Spleen (tissue), 11 donors: ENCODE results near the gene RPS3A. TPM values are rescaled to one million over a fixed set of nuclear protein-coding genes. Genes with fewer than 3 reads are reported as not detected.

Experiments used
- DNase-seq: peaks from one replicate; pipeline ENCODE4 v3.0.0-alpha.2; 2020
- H3K27ac ChIP-seq, 8 donors: fragments of 200-600 bp; sonication (generic) in 7 of 8; 1 replicate in 4 of 8; 2 replicates in 4 of 8; pipeline versions ENCODE4 v1.5.0 to v1.8.0; 2016 to 2021; ENCODE audit warnings: inconsistent platforms in 4 of 8, mild to moderate bottlenecking in 4 of 8, moderate library complexity in 1 of 8
- H3K27me3 ChIP-seq, 7 donors: fragments of 200-600 bp; sonication (generic) in 6 of 7; replicated peaks in 1 of 7; 1 replicate in 4 of 7; 2 replicates in 3 of 7; pipeline versions ENCODE4 v1.5.0 to v1.8.0; 2016 to 2021; ENCODE audit warnings: inconsistent platforms in 3 of 7, mild to moderate bottlenecking in 1 of 7
- H3K36me3 ChIP-seq, 6 donors: fragments of 200-600 bp; sonication (generic) in 5 of 6; 1 replicate in 4 of 6; 2 replicates in 2 of 6; pipeline versions ENCODE4 v1.5.0 to v1.8.0; 2016 to 2021; ENCODE audit warnings: inconsistent platforms in 2 of 6
- H3K4me1 ChIP-seq, 6 donors: fragments of 200-600 bp; sonication (generic) in 5 of 6; 1 replicate in 3 of 6; 2 replicates in 3 of 6; pipeline versions ENCODE4 v1.5.0 to v1.8.0; 2016 to 2021; ENCODE audit warnings: inconsistent platforms in 3 of 6
- H3K4me3 ChIP-seq, 8 donors: fragments of 200-600 bp; sonication (generic) in 7 of 8; 1 replicate in 4 of 8; 2 replicates in 4 of 8; pipeline versions ENCODE4 v1.5.0 to v1.8.0; 2016 to 2021; ENCODE audit warnings: inconsistent platforms in 4 of 8, mild to moderate bottlenecking in 4 of 8, moderate library complexity in 2 of 8
- H3K9me3 ChIP-seq, 8 donors: fragments of 200-600 bp; sonication (generic) in 7 of 8; 1 replicate in 4 of 8; 2 replicates in 4 of 8; pipeline versions ENCODE4 v1.5.0 to v1.8.0; 2016 to 2021; ENCODE audit warnings: inconsistent platforms in 4 of 8
- CTCF ChIP-seq, 11 experiments: fragments of 200-600 bp in 7 of 11; fragments of 450-650 bp in 4 of 11; sonication (generic) in 4 of 11; IDR thresholded peaks in 8 of 11; conservative IDR thresholded peaks in 3 of 11; 1 replicate in 7 of 11; 2 replicates in 4 of 11; pipeline versions ENCODE4 v1.4.0 to v1.8.0; 2016 to 2021; ENCODE audit warnings: antibody characterized with exemption in 11 of 11, inconsistent platforms in 4 of 11, mild to moderate bottlenecking in 1 of 11
- POLR2A ChIP-seq, 3 donors: fragments of 450-650 bp; IDR thresholded peaks; one replicate each; pipeline ENCODE4 v1.5.1; 2017; ENCODE audit warnings: antibody characterized with exemption in 3 of 3, mild to moderate bottlenecking in 1 of 3
- POLR2AphosphoS5 ChIP-seq, 3 donors: sonication (generic); formaldehyde crosslinking; IDR thresholded peaks; one replicate each; pipeline ENCODE4 v1.5.1; 2017; ENCODE audit warnings: antibody characterized with exemption in 3 of 3
- WGBS, 5 donors: extraction: QIAGEN DNeasy Blood & Tissue Kit in 3 of 5; methylation state at CpG; one replicate each; pipeline versions ENCODE4 v1.1.5 to v1.1.7; 2013 to 2018; 5-methylcytosine and 5-hydroxymethylcytosine counted together
- intact Hi-C: fragments of 100-400 bp; cut with DNase I; formaldehyde crosslinking; loops from one replicate; pipeline ENCODE4 v1.15.0; 2023; ENCODE audit warnings: low total_unique reads
- polyA plus RNA-seq, 3 donors: library from polyadenylated mRNA; stranded (reverse); fragments of 200-250 nt; gene quantifications; one replicate each; pipeline ENCODE4 v1.2.1, GENCODE V29; 2013
- total RNA-seq, 7 donors: library from RNA; depleted of rRNA in 3 of 7; stranded (reverse); fragments of >200 nt in 3 of 7; fragmentation: NEBNext Ultra II Directional in 4 of 7; extraction: Animal tissue kit (Norgen Biotek cat#: 25700) in 4 of 7; gene quantifications; one replicate each; pipeline versions ENCODE4 v1.1.0 to v1.2.1, GENCODE V29; 2016 to 2021
- donor health status: healthy with polysubstance abuse.
- donor health status: DM: no; HTN: no; CAD: no; lungs with moderate emphysema.
- donor health status: DM: no; HTN: no; CAD: no.
- donor health status: Bipolar disorder and iron deficiency.
- donor health status: healthy.
- donor health status: DM: no; HTN: no; CAD: no.
- donor health status: DM: yes; HTN: yes; CAD: no.

RPS3A gene
- total and polyA plus RNA-seq, 10 donors, result 1,748 to 7,791 (median 3,753) TPM

- TF ChIP-seq POLR2A (IDR thresholded peaks at IDR 0.05) (no peak), CTCF (IDR thresholded peaks at IDR 0.05 in 8 of 11, conservative IDR thresholded peaks at IDR 0.05 in 3 of 11) (no peak), POLR2AphosphoS5 (IDR thresholded peaks at IDR 0.05) (no peak)
- WGBS, 5 donors, result 3 to 15% (median 6%) methylated on average over 3 of the region's 3 CpGs
- H3K36me3 ChIP-seq, result peaks cover 4 to 53% (median 45%) of the 10 kb centered on the region in 6 donors
- H3K9me3 ChIP-seq, result no peaks in the 10 kb centered on the region
- H3K27ac ChIP-seq, result peak overlapping the region in 7 of 8 donors; percentile 87 to 94 (median 92)
- H3K27me3 ChIP-seq, result no peaks in the 10 kb centered on the region
- intact Hi-C loops, result no loop called here
- H3K4me1 ChIP-seq, result peaks cover 15 to 56% (median 44%) of the 10 kb centered on the region in 6 donors
- DNase-seq, result no peak
- H3K4me3 ChIP-seq, result peak overlapping the region; percentile 52 to 80 (median 70)
These were observed 1.1 kb downstream of the RPS3A start for GRCh38 chr4:151100531-151100930.

- Histone ChIP-seq H3K4me3 (no peak overlapping the region), H3K36me3 (peaks cover 4 to 85% (median 69%) of the 10 kb centered on the region in 6 donors), H3K4me1 (peaks cover 15 to 46% (median 36%) of the 10 kb centered on the region in 6 donors), H3K9me3 (no peaks in the 10 kb centered on the region), H3K27me3 (no peaks in the 10 kb centered on the region), H3K27ac (no peak overlapping the region)
- 81 to 94% (median 89%) methylated on average over 2 of the region's 2 CpGs for WGBS, 5 donors
- intact Hi-C loops, result no loop called here
- no peak for TF ChIP-seq POLR2A (IDR thresholded peaks at IDR 0.05)
- no peak for TF ChIP-seq CTCF (IDR thresholded peaks at IDR 0.05 in 8 of 11, conservative IDR thresholded peaks at IDR 0.05 in 3 of 11)
- TF ChIP-seq POLR2AphosphoS5 (IDR thresholded peaks at IDR 0.05), result no peak
- no peak for DNase-seq
These were observed 4.3 kb downstream of the RPS3A start for GRCh38 chr4:151103758-151104157.

GRCh38 chr4:151104621-151105020 lies 5.2 kb downstream of the RPS3A start:
- H3K36me3 ChIP-seq, result peaks cover 4 to 94% (median 69%) of the 10 kb centered on the region in 6 donors
- intact Hi-C loops, result no loop called here
- 90 to 100% (median 97%) methylated on average over 1 of the region's 1 CpG for WGBS, 5 donors

More at GRCh38 chr4:151104621-151105020, 5.2 kb downstream of the RPS3A start:
- Histone ChIP-seq H3K27me3 (no peaks in the 10 kb centered on the region), H3K9me3 (no peaks in the 10 kb centered on the region), H3K27ac (no peak overlapping the region), H3K4me1 (peaks cover 15 to 42% (median 31%) of the 10 kb centered on the region in 6 donors), H3K4me3 (no peak overlapping the region)
- TF ChIP-seq POLR2A (IDR thresholded peaks at IDR 0.05), result no peak
- no peak for TF ChIP-seq CTCF (IDR thresholded peaks at IDR 0.05 in 8 of 11, conservative IDR thresholded peaks at IDR 0.05 in 3 of 11)
- TF ChIP-seq POLR2AphosphoS5 (IDR thresholded peaks at IDR 0.05), result no peak
- no peak for DNase-seq
